C4-2B (cell line): ENCODE measurements around the gene ARHGEF12.

Experiments used
- H3K27ac ChIP-seq: fragments of 450-650 bp; 2 replicates; pipeline ENCODE4 v1.5.1; 2017
- ZFX ChIP-seq: fragments of 450-650 bp; IDR thresholded peaks from 2 replicates; pipeline ENCODE4 v1.6.1; 2017
- TF ChIP-seq, protein P1 (sequence below): fragments of 450-650 bp; conservative IDR thresholded peaks from 2 replicates; pipeline ENCODE4 v1.5.1; 2017; ENCODE audit warnings: mild to moderate bottlenecking

Gene ARHGEF12

GRCh38 chr11:120471131-120471530 is 134.9 kb downstream of the ARHGEF12 start:
- no peak overlapping the region for H3K27ac ChIP-seq
- TF ChIP-seq ZFX = no peak
- TF ChIP-seq, protein P1, sequence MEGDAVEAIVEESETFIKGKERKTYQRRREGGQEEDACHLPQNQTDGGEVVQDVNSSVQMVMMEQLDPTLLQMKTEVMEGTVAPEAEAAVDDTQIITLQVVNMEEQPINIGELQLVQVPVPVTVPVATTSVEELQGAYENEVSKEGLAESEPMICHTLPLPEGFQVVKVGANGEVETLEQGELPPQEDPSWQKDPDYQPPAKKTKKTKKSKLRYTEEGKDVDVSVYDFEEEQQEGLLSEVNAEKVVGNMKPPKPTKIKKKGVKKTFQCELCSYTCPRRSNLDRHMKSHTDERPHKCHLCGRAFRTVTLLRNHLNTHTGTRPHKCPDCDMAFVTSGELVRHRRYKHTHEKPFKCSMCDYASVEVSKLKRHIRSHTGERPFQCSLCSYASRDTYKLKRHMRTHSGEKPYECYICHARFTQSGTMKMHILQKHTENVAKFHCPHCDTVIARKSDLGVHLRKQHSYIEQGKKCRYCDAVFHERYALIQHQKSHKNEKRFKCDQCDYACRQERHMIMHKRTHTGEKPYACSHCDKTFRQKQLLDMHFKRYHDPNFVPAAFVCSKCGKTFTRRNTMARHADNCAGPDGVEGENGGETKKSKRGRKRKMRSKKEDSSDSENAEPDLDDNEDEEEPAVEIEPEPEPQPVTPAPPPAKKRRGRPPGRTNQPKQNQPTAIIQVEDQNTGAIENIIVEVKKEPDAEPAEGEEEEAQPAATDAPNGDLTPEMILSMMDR = no peak

DNA sequence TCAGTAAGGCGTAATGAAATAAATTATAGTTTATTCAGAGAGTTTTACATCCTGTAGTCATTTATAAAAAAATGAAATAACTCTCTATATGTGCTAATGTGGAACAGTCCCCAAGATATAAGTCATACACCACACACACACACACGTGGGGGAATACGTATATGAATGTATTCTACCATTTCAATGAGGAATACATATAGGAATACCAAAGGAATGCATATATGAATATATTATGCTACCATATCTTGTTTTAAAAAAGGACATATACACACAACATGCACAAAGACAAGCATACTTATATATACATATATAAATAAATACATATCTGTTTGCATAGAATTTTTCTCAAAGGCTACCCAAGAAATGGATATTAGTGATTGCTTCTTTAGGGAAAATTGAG is 135.8 kb downstream of the ARHGEF12 start:
- H3K27ac ChIP-seq = no peak overlapping the region
- TF ChIP-seq, protein P1 = no peak
- no peak for TF ChIP-seq ZFX

GRCh38 chr11:120473503-120473902 is 137.3 kb downstream of the ARHGEF12 start:
- TF ChIP-seq, protein P1 = no peak
- TF ChIP-seq ZFX = no peak
- H3K27ac ChIP-seq = no peak overlapping the region

- H3K27ac ChIP-seq = no peak overlapping the region
- no peak for TF ChIP-seq ZFX
- TF ChIP-seq, protein P1 = no peak
These were observed 145.9 kb downstream of the ARHGEF12 start for GRCh38 chr11:120482149-120482548.

- TF ChIP-seq ZFX = no peak
- TF ChIP-seq, protein P1 = no peak
- H3K27ac ChIP-seq = no peak overlapping the region
These were observed 148.5 kb downstream of the ARHGEF12 start for GRCh38 chr11:120484722-120485121.

DNA sequence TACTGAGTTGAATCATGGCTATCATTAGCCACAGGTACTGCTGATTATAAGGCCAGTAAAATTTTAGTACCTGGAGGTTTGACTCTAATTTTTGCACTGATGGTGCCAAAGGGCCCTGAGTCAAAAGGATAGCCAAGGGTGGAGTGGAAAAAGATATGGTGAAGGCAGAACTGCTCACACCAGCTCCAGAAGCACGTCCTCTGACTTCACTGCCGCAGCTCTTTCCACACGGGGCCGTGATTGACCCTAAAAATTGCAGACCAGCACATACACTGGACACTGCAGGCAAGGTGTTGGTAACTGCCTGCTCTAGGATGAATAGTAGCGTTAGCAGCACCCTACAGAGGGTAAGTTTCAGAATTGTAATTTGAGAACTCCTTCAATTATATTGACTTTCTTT is 149.9 kb downstream of the ARHGEF12 start:
- H3K27ac ChIP-seq = no peak overlapping the region
- TF ChIP-seq ZFX = no peak
- TF ChIP-seq, protein P1 = no peak

GRCh38 chr11:120489799-120490198 is 153.6 kb downstream of the ARHGEF12 start:
- no peak overlapping the region for H3K27ac ChIP-seq
- TF ChIP-seq ZFX = no peak
- TF ChIP-seq, protein P1 = no peak
